A549 (cell line): ENCODE data around the gene CYB5RL.

Experiments used
- CBX8 ChIP-seq: fragments of 200-600 bp; sonication (generic); IDR thresholded peaks from 2 replicates; pipeline ENCODE4 v1.6.1; 2016
- CTCF ChIP-seq: fragments of >200 bp; sonication (Bioruptor Twin); formaldehyde crosslinking; IDR thresholded peaks from 3 replicates; pipeline ENCODE4 v1.5.1; 2016
- KDM1A ChIP-seq: fragments of 200-600 bp; sonication (generic); IDR thresholded peaks from 2 replicates; pipeline ENCODE4 v1.6.1; 2016; ENCODE audit warnings: low read depth, mild to moderate bottlenecking
- MYC ChIP-seq: IDR thresholded peaks from 2 replicates; pipeline ENCODE4 v1.6.1; 2012; ENCODE audit warnings: mild to moderate bottlenecking, inconsistent platforms, low read length, improper control_type of control experiment, borderline replicate concordance
- RAD21 ChIP-seq, 2 experiments: fragments of >200 bp in 1 of 2; sonication (Bioruptor Twin) in 1 of 2; formaldehyde crosslinking in 1 of 2; IDR thresholded peaks in 1 of 2; conservative IDR thresholded peaks in 1 of 2; 2 replicates in 1 of 2; 3 replicates in 1 of 2; pipeline ENCODE4 v1.6.1; 2012 to 2018; ENCODE audit warnings: inconsistent platforms in 1 of 2
- REST ChIP-seq: fragments of 200-600 bp; sonication (generic); IDR thresholded peaks from 2 replicates; pipeline ENCODE4 v1.6.1; 2016; ENCODE audit warnings: antibody characterized with exemption, mild to moderate bottlenecking, moderate library complexity
- TP53 ChIP-seq: fragments of 250-450 bp; sonication (Bioruptor Pico); IDR thresholded peaks from 2 replicates; pipeline ENCODE4 v1.5.0; 2021; ENCODE audit warnings: mild to moderate bottlenecking, moderate library complexity
- USF2 ChIP-seq: fragments of 450-650 bp; IDR thresholded peaks from 2 replicates; pipeline ENCODE4 v1.6.1; 2014; ENCODE audit warnings: antibody characterized with exemption

- TF ChIP-seq RAD21 (conservative IDR thresholded peaks at IDR 0.05 in 1 of 2, IDR thresholded peaks at IDR 0.05 in 1 of 2) (no peak), USF2 (no peak), CBX8 (no peak), MYC (no peak), TP53 (CRISPR knock-in tag) (no peak), REST (no peak), CTCF (no peak), KDM1A (no peak)
These were observed 22.1 kb upstream of the CYB5RL start for GRCh38 chr1:54221867-54222484.
